ENCODE results near the gene PTPRB.

PTPRB gene

GRCh38 chr12:70666364-70666763 lies 29.1 kb upstream of the PTPRB start:
- TF ChIP-seq CTCF (IDR thresholded peaks at IDR 0.05; ENCODE audit: low read depth, low read length): no peak
- no peak overlapping the region for H3K4me3 ChIP-seq (replicated peaks in 1 of 2; ENCODE audit: low read depth in 2 of 2, low read length in 2 of 2)
- no peak for DNase-seq (ENCODE audit: low read depth in 2 of 2)

GRCh38 chr12:70664465-70664881 lies 27.2 kb upstream of the PTPRB start:
- no peak overlapping the region for H3K4me3 ChIP-seq (replicated peaks in 1 of 2; ENCODE audit: low read depth in 2 of 2, low read length in 2 of 2)
- DNase-seq (ENCODE audit: low read depth in 2 of 2): peak; percentile 8 to 38
- no peak for TF ChIP-seq CTCF (IDR thresholded peaks at IDR 0.05; ENCODE audit: low read depth, low read length)

- no peak for TF ChIP-seq CTCF (IDR thresholded peaks at IDR 0.05; ENCODE audit: low read depth, low read length)
- DNase-seq (ENCODE audit: low read depth in 2 of 2): no peak
- H3K4me3 ChIP-seq (replicated peaks in 1 of 2; ENCODE audit: low read depth in 2 of 2, low read length in 2 of 2): no peak overlapping the region
These were observed 26.6 kb upstream of the PTPRB start for GRCh38 chr12:70663838-70664237.

GRCh38 chr12:70661466-70662161 lies 24.4 kb upstream of the PTPRB start:
- TF ChIP-seq CTCF (IDR thresholded peaks at IDR 0.05; ENCODE audit: low read depth, low read length): no peak
- no peak overlapping the region for H3K4me3 ChIP-seq (replicated peaks in 1 of 2; ENCODE audit: low read depth in 2 of 2, low read length in 2 of 2)
- DNase-seq (ENCODE audit: low read depth in 2 of 2): peak; percentile 67 to 92

GRCh38 chr12:70660620-70661219 lies 23.5 kb upstream of the PTPRB start:
- peak; percentile 64 to 93 for DNase-seq (ENCODE audit: low read depth in 2 of 2)
- no peak overlapping the region for H3K4me3 ChIP-seq (replicated peaks in 1 of 2; ENCODE audit: low read depth in 2 of 2, low read length in 2 of 2)
- no peak for TF ChIP-seq CTCF (IDR thresholded peaks at IDR 0.05; ENCODE audit: low read depth, low read length)

- no peak for TF ChIP-seq CTCF (IDR thresholded peaks at IDR 0.05; ENCODE audit: low read depth, low read length)
- H3K4me3 ChIP-seq (replicated peaks in 1 of 2; ENCODE audit: low read depth in 2 of 2, low read length in 2 of 2): no peak overlapping the region
- no peak for DNase-seq (ENCODE audit: low read depth in 2 of 2)
These were observed 22.9 kb upstream of the PTPRB start for GRCh38 chr12:70660002-70660604.
